HUES6 (cell line): Measurements from ENCODE around the gene ACYP2.

Experiments used
- H3K27ac ChIP-seq: 2 replicates; pipeline ENCODE4 v1.7.0; 2013; ENCODE audit warnings: low read depth, mild to moderate bottlenecking, low read length, inconsistent platforms
- H3K27me3 ChIP-seq: 2 replicates; pipeline ENCODE4 v1.6.1; 2013; ENCODE audit warnings: low read length; ENCODE audit not compliant: control insufficient read depth, insufficient read depth
- H3K36me3 ChIP-seq: 2 replicates; pipeline ENCODE4 v1.6.1; 2013; ENCODE audit warnings: low read length; ENCODE audit not compliant: control insufficient read depth, insufficient read depth
- H3K4me1 ChIP-seq: 2 replicates; pipeline ENCODE4 v1.6.1; 2013; ENCODE audit warnings: low read length; ENCODE audit not compliant: control insufficient read depth, insufficient read depth
- H3K4me3 ChIP-seq: 2 replicates; pipeline ENCODE4 v1.5.1; 2013; ENCODE audit warnings: low read depth, low read length
- H3K9ac ChIP-seq: one replicate; pipeline ENCODE4 v1.6.1; 2013; ENCODE audit warnings: mild to moderate bottlenecking, low read length
- H3K9me3 ChIP-seq: 2 replicates; pipeline ENCODE4 v1.6.1; 2013; ENCODE audit warnings: low read depth, low read length; ENCODE audit not compliant: control insufficient read depth, insufficient read depth

Gene ACYP2

GRCh38 chr2:54161660-54162424, 46.4 kb downstream of the ACYP2 start:
- H3K9ac ChIP-seq, result no peak overlapping the region
- H3K9me3 ChIP-seq, result no peaks in the 10 kb centered on the region
- no peaks in the 10 kb centered on the region for H3K4me1 ChIP-seq
- no peak overlapping the region for H3K27ac ChIP-seq
- H3K4me3 ChIP-seq, result no peak overlapping the region
- no peaks in the 10 kb centered on the region for H3K36me3 ChIP-seq
- H3K27me3 ChIP-seq, result no peaks in the 10 kb centered on the region

- no peaks in the 10 kb centered on the region for H3K36me3 ChIP-seq
- H3K27me3 ChIP-seq, result no peaks in the 10 kb centered on the region
- no peak overlapping the region for H3K9ac ChIP-seq
- H3K9me3 ChIP-seq, result no peaks in the 10 kb centered on the region
- H3K4me3 ChIP-seq, result no peak overlapping the region
- no peak overlapping the region for H3K27ac ChIP-seq
- H3K4me1 ChIP-seq, result no peaks in the 10 kb centered on the region
Measured at GRCh38 chr2:54164106-54164505, 48.7 kb downstream of the ACYP2 start.

GRCh38 chr2:54166121-54166773, 50.8 kb downstream of the ACYP2 start:
- Histone ChIP-seq H3K36me3 (no peaks in the 10 kb centered on the region), H3K27me3 (no peaks in the 10 kb centered on the region), H3K4me3 (no peak overlapping the region), H3K9ac (no peak overlapping the region), H3K4me1 (no peaks in the 10 kb centered on the region), H3K27ac (no peak overlapping the region), H3K9me3 (no peaks in the 10 kb centered on the region)

- Histone ChIP-seq H3K9me3 (no peaks in the 10 kb centered on the region), H3K36me3 (no peaks in the 10 kb centered on the region), H3K4me3 (no peak overlapping the region), H3K4me1 (no peaks in the 10 kb centered on the region), H3K27me3 (no peaks in the 10 kb centered on the region), H3K9ac (no peak overlapping the region), H3K27ac (no peak overlapping the region)
Measured at GRCh38 chr2:54176577-54176976, 61.2 kb downstream of the ACYP2 start.

GRCh38 chr2:54183281-54183680, 67.9 kb downstream of the ACYP2 start:
- H3K27me3 ChIP-seq, result no peaks in the 10 kb centered on the region
- no peaks in the 10 kb centered on the region for H3K36me3 ChIP-seq
- no peak overlapping the region for H3K4me3 ChIP-seq
- H3K9ac ChIP-seq, result no peak overlapping the region
- no peaks in the 10 kb centered on the region for H3K4me1 ChIP-seq
- H3K27ac ChIP-seq, result no peak overlapping the region
- H3K9me3 ChIP-seq, result no peaks in the 10 kb centered on the region

GRCh38 chr2:54183972-54184371, 68.6 kb downstream of the ACYP2 start:
- H3K4me1 ChIP-seq, result no peaks in the 10 kb centered on the region
- H3K9me3 ChIP-seq, result no peaks in the 10 kb centered on the region
- H3K36me3 ChIP-seq, result no peaks in the 10 kb centered on the region
- H3K27me3 ChIP-seq, result no peaks in the 10 kb centered on the region
- H3K4me3 ChIP-seq, result no peak overlapping the region
- H3K27ac ChIP-seq, result no peak overlapping the region
- H3K9ac ChIP-seq, result no peak overlapping the region

- Histone ChIP-seq H3K27me3 (no peaks in the 10 kb centered on the region), H3K9me3 (no peaks in the 10 kb centered on the region), H3K9ac (no peak overlapping the region)
Measured at GRCh38 chr2:54185105-54185504, 69.7 kb downstream of the ACYP2 start.

GRCh38 chr2:54187331-54187730, 71.9 kb downstream of the ACYP2 start:
- Histone ChIP-seq H3K4me1 (no peaks in the 10 kb centered on the region), H3K9me3 (no peaks in the 10 kb centered on the region), H3K9ac (no peak overlapping the region), H3K27me3 (no peaks in the 10 kb centered on the region), H3K4me3 (no peak overlapping the region), H3K36me3 (no peaks in the 10 kb centered on the region), H3K27ac (no peak overlapping the region)

More at GRCh38 chr2:54185105-54185504, 69.7 kb downstream of the ACYP2 start:
- Histone ChIP-seq H3K27ac (no peak overlapping the region), H3K4me3 (no peak overlapping the region), H3K4me1 (no peaks in the 10 kb centered on the region), H3K36me3 (no peaks in the 10 kb centered on the region)

- no peak overlapping the region for H3K9ac ChIP-seq
- no peak overlapping the region for H3K4me3 ChIP-seq
- H3K36me3 ChIP-seq, result no peaks in the 10 kb centered on the region
- H3K9me3 ChIP-seq, result no peaks in the 10 kb centered on the region
- H3K4me1 ChIP-seq, result no peaks in the 10 kb centered on the region
- H3K27ac ChIP-seq, result no peak overlapping the region
- no peaks in the 10 kb centered on the region for H3K27me3 ChIP-seq
Measured at GRCh38 chr2:54189539-54189938, 74.1 kb downstream of the ACYP2 start.

GRCh38 chr2:54191361-54192135, 76.1 kb downstream of the ACYP2 start:
- Histone ChIP-seq H3K27ac (no peak overlapping the region), H3K4me3 (no peak overlapping the region), H3K27me3 (no peaks in the 10 kb centered on the region), H3K36me3 (no peaks in the 10 kb centered on the region), H3K9ac (no peak overlapping the region), H3K9me3 (no peaks in the 10 kb centered on the region), H3K4me1 (no peaks in the 10 kb centered on the region)
